GM19438 (cell line): ENCODE data around the gene TEX14.

Experiments used
- ATAC-seq: cut with Tn5 transposase; IDR thresholded peaks from one replicate; pipeline ENCODE4 v1.9.1; 2021; ENCODE audit warnings: low read depth; ENCODE audit not compliant: unreplicated experiment

Gene TEX14

DNA sequence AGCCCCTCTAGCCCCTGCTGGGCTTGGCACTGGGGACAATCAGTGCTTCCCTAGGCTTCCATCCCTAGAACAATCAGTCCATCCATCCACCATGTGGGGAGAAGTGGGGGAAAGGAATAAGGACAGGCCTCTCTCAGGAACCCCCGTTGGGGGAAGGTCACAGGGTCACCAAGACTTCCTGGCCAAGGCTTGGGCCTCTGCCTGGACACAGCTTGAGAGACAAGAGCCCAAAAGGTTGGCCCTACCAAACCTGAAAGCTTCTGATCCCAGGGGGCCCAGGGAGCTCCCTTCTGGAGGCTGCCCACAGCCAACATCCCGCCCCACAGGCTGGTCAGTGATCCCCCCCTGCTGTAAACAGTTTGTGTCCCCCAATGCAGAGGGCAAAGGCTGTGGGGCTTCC lies 161.2 kb downstream of the TEX14 start:
- ATAC-seq: no peak

DNA sequence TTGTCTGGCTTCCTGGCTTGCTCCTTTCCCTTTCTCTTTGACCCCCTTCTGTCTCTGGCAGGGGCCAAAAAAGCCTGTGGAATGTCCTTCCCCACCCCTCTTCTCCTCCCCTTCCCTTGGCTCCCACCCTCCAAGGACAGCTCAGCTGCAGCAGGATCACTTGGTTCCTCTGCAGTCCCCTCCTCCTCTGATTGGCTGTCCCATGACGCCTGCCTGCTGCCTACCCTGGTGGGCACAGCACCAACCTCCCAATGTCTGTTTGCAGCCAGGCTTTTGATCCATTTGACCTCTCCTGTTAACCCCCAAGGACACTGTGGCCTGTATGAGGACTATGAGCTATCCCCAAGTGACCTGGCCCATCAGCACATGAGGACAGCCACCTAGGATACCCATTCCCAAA lies 162.6 kb downstream of the TEX14 start:
- ATAC-seq: no peak

DNA sequence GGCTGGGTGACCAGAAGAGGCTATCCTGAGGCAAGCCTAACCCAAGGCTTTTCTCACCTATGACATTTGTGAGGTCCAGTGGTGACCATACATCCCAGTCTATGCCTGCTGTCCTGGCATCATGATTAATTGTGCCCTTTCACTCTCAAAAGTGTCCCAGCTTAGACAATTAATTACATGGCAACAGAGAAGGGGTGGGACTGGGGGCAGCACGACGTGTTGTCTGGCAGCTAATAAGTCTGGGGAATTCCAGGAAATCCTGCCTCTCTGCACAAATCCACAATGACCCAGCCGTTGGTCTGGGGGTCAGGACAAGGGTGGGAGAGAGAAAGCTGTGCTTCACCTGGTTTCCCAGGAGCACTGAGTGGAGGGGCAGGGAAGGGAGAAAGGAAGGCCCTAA lies 163.4 kb downstream of the TEX14 start:
- ATAC-seq: no peak

- ATAC-seq: no peak
Measured at GRCh38 chr17:58527949-58528348, 163.9 kb downstream of the TEX14 start.

DNA sequence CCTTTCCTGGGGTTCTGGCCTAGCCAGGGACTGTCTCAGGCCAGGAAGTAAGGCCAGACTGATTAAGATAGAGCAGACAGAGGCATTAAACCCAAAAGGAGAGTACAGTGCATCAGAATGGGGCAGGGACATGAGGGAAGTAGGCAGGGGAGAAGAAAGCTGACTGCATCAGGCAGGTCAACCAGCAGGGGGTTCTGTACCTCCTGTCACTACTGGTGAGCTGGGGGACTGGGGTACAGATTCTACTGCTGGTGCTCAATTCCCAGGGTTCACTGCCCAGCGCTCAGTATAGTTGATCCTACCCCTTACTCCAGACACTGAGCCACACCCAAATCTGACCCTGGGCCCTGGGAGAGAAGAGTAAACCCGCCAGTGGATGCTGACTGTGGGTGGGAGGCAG lies 164.5 kb downstream of the TEX14 start:
- no peak for ATAC-seq

- ATAC-seq: no peak
Measured at GRCh38 chr17:58525239-58525638, 166.6 kb downstream of the TEX14 start.

DNA sequence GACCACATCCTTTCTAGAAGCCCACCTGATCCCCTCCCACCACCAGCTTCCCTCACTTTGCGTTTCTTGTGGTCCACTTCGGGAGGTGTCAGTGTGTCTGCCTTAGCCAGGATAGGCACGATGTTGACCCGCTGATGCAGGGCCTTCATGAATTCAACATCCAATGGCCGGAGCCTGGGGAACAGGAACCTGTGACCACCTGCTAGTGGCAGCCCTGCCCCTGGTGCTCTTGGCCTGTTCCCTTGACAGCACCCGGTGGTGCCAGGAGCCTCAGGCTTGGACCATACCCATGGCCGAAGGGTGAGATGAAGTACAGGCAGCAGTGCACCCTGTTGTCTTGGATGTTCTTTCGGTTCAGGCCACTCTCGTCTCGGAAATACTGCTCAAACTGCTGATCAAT lies 170.2 kb downstream of the TEX14 start:
- ATAC-seq: no peak

DNA sequence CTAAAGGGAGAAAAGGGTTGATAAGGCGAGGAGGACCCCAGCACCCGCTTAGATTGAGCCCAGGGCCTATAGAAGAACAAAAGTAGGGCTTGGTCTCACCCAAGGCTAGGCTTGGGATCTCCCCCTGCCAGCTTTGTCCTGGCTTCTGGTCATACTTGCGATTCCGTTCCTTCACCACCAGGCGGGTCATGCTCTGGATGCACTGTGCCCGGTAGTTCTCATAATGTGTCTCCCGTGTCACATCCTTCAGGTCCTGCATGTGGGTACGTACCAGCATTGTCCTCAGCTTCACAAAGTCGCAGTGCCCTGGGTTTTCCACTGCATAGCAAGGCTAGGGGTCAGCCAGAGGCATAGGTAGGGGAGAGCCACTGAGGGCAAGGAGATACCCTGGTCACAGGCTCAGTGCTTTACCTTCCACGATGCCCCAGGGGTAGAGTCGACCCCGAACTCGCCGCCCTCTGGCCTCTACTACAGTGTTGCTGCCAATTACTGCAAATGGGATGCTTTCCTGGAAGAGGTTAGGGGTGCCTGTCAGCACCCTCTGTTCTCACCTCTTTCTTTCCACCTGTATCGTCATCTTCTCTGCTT lies 170.9 kb downstream of the TEX14 start:
- no peak for ATAC-seq

GRCh38 chr17:58517928-58518609 lies 173.8 kb downstream of the TEX14 start:
- ATAC-seq: peak; percentile 70

GRCh38 chr17:58517378-58517927 lies 174.4 kb downstream of the TEX14 start:
- no peak for ATAC-seq

- no peak for ATAC-seq
Measured at GRCh38 chr17:58516644-58517377, 175.0 kb downstream of the TEX14 start.

GRCh38 chr17:58515286-58515685 lies 176.6 kb downstream of the TEX14 start:
- no peak for ATAC-seq

DNA sequence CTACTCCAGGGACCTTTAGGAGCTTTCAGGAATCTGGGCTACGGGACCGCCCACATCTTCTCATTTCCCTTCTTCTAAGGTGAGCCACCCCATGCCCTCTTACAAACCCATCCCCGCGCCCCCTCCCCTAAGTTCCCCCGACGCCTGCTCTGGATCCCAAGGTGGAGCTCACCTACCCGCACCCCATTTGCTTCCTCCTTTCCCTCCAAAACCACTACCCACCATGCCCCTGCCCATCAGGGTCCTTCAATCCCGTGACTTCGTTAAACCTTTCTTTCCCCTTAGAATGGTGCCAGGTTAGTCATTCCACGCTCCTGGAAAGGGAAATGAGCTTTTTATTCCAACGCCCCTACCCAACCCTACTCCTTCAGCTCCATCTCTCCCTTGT lies 177.1 kb downstream of the TEX14 start:
- no peak for ATAC-seq

GRCh38 chr17:58513965-58514769 lies 177.7 kb downstream of the TEX14 start, which contains the start of gene MTMR4:
TSS of gene MTMR4 (minus strand) at chr17:58514638. CDS start at chr17:58514407, 231 bp downstream.
- ATAC-seq: no peak

GRCh38 chr17:58513267-58513964 lies 178.4 kb downstream of the TEX14 start:
- no peak for ATAC-seq

DNA sequence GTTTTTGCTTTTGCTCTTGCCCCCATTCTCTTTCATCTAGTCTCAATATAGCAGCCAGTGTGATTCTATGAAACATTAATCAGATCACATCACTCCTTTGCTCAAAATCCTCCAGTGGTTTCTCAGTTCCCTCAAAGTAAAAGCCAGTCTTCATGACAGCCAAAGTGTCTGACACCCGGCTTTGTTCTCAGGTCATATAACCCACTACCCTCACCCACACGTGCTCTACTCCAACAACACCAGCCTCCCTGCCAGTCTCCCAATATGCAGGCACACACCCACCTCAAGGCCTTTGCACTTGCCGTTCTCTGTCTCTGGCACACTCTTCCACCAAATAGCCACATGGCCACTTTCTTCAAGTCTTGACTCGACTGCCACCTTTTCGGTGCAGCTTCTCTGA lies 181.8 kb downstream of the TEX14 start:
- no peak for ATAC-seq

DNA sequence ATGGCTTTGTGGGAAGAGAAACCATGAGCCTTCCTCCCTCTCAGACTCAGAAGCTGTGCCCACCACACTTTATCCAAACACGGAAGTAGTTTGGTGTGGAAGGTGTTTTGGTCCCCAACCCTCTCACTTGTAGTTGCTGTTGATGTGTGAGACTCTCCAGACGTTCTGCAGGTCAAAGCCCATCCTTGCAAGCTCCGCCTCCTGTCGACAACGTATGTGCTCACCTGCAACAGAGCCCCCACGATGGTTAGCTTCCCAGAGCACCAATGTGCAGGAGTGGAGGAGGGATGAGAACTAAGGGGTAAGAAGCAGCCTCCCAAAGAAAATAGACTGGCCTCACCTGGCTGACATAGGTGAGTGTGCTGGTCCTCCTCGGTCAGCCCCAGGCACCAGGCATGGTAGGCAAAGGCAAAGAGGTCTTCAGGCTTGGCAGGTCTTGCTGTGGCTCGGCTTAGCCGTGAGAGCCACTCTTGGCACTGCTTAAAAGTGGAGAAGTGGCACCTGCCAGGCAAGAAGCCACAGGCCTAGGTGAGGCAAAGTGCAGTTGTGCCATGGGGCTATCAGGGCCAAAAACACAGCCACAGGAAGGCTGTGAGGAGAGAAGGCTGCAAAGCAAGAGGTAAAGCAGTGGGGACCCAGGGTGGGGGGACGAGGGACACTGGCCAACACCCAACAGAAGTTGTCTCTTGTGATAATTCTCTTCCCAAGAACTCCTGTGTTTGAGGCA lies 183.3 kb downstream of the TEX14 start:
- ATAC-seq: no peak

- ATAC-seq: no peak
Measured at GRCh38 chr17:58507123-58507634, 184.7 kb downstream of the TEX14 start.
